B cell (primary cell): Measurements from ENCODE around the gene FBXL20. TPM values are rescaled to one million over a fixed set of nuclear protein-coding genes. Genes with fewer than 3 reads are reported as not detected.
"Not testable (repeated sequence)": the region's sequence is repeated elsewhere in the genome, so short reads cannot be mapped to it uniquely, and the experiment has no call there.

Source experiments
- ATAC-seq: fragments of 200-7000 bp; cut with Tn5 transposase; one replicate; pipeline ENCODE4 v1.10.0; 2021; ENCODE audit warnings: low read depth, mild to moderate bottlenecking, moderate number of reproducible peaks, moderate library complexity
- CTCF ChIA-PET: fragments of 350-600 bp; sonication (Branson Sonifier 250); formaldehyde crosslinking; loops from one replicate; lab custom pipeline; 2021; ENCODE audit warnings: antibody characterized with exemption, inconsistent platforms; lab: Charles Lee
- POLR2A ChIA-PET: fragments of 350-600 bp; sonication (Branson Sonifier 250); formaldehyde crosslinking; loops from one replicate; lab custom pipeline; 2021; ENCODE audit warnings: antibody characterized with exemption; lab: Charles Lee
- DNase-seq: peaks from one replicate; pipeline ENCODE4 v3.0.0; 2013
- H2AFZ ChIP-seq: 2 replicates; pipeline ENCODE4 v1.6.1; 2012; ENCODE audit warnings: mild to moderate bottlenecking, low read depth, low read length; ENCODE audit not compliant: insufficient read depth, poor library complexity, severe bottlenecking
- H3K27ac ChIP-seq, 2 donors: 1 replicate in 1 of 2; 2 replicates in 1 of 2; pipeline ENCODE4 v1.5.1; 2012 to 2013; ENCODE audit warnings: low read length in 2 of 2, mild to moderate bottlenecking in 2 of 2, moderate library complexity in 1 of 2
- H3K27me3 ChIP-seq, 4 experiments: fragments of 200-600 bp in 1 of 4; sonication (generic) in 1 of 4; replicated peaks in 1 of 4; 1 replicate in 2 of 4; 2 replicates in 2 of 4; pipeline versions ENCODE4 v1.6.1 to v1.7.0; 2013 to 2016; ENCODE audit warnings: low read length in 3 of 4, mild to moderate bottlenecking in 2 of 4, mixed read lengths in 1 of 4, moderate library complexity in 1 of 4; ENCODE audit not compliant: insufficient read depth in 4 of 4, control insufficient read depth in 3 of 4; ENCODE audit errors: control extremely low read depth in 1 of 4
- H3K36me3 ChIP-seq, 2 experiments: replicated peaks in 1 of 2; 1 replicate in 1 of 2; 2 replicates in 1 of 2; pipeline versions ENCODE4 v1.6.1 to v1.7.1; 2013; ENCODE audit warnings: low read length in 1 of 2; ENCODE audit not compliant: insufficient read depth in 2 of 2, control insufficient read depth in 1 of 2; ENCODE audit errors: control extremely low read depth in 1 of 2, extremely low read depth in 1 of 2
- H3K4me1 ChIP-seq, 2 donors: fragments of 200-600 bp in 1 of 2; sonication (generic) in 1 of 2; 1 replicate in 1 of 2; 2 replicates in 1 of 2; pipeline versions ENCODE4 v1.5.1 to v1.6.1; 2013 to 2017; ENCODE audit warnings: low read length in 2 of 2; ENCODE audit not compliant: control insufficient read depth in 2 of 2, insufficient read depth in 2 of 2
- H3K4me2 ChIP-seq: replicated peaks from 2 replicates; pipeline ENCODE3; 2012; ENCODE audit warnings: mild to moderate bottlenecking, low read depth, low read length; ENCODE audit not compliant: poor library complexity, severe bottlenecking
- H3K4me3 ChIP-seq, 5 experiments: fragments of 200-600 bp in 1 of 5; sonication (generic) in 1 of 5; 1 replicate in 3 of 5; 2 replicates in 2 of 5; pipeline versions ENCODE4 v1.5.1 to v1.7.0; 2011 to 2016; ENCODE audit warnings: low read length in 4 of 5, mild to moderate bottlenecking in 4 of 5, low read depth in 2 of 5, control low read depth in 1 of 5, moderate library complexity in 1 of 5; ENCODE audit not compliant: insufficient read depth in 1 of 5; ENCODE audit errors: control extremely low read depth in 1 of 5, extremely low read depth in 1 of 5
- H3K79me2 ChIP-seq: fragments of 200-600 bp; sonication (generic); one replicate; pipeline ENCODE4 v1.6.0; 2016; ENCODE audit warnings: low read length; ENCODE audit not compliant: control insufficient read depth, insufficient read depth
- H3K9ac ChIP-seq: fragments of 200-600 bp; sonication (generic); 2 replicates; pipeline ENCODE4 v1.6.1; 2017; ENCODE audit warnings: mild to moderate bottlenecking, low read length, moderate library complexity
- H3K9me3 ChIP-seq, 3 donors: one replicate each; pipeline versions ENCODE4 v1.6.1 to v1.7.1; 2013; ENCODE audit warnings: low read length in 2 of 3; ENCODE audit not compliant: control insufficient read depth in 2 of 3, insufficient read depth in 1 of 3; ENCODE audit errors: control extremely low read depth in 1 of 3
- H4K20me1 ChIP-seq: 2 replicates; pipeline ENCODE4 v1.6.0; 2012; ENCODE audit warnings: mild to moderate bottlenecking, low read length; ENCODE audit not compliant: insufficient read depth, control insufficient read depth, poor library complexity, severe bottlenecking
- H3K27ac Mint-ChIP-seq: one replicate; pipeline ENCODE4 v1.8.0; 2021; ENCODE audit warnings: mixed read lengths
- H3K27me3 Mint-ChIP-seq: one replicate; pipeline ENCODE4 v1.8.0; 2021; ENCODE audit warnings: mixed read lengths
- H3K4me1 Mint-ChIP-seq: one replicate; pipeline ENCODE4 v1.8.0; 2021; ENCODE audit warnings: mixed read lengths
- H3K4me3 Mint-ChIP-seq: one replicate; pipeline ENCODE4 v1.8.0; 2021; ENCODE audit warnings: mixed read lengths
- H3K9me3 Mint-ChIP-seq: one replicate; pipeline ENCODE4 v1.8.0; 2022; ENCODE audit warnings: mixed read lengths; ENCODE audit not compliant: insufficient read depth
- CTCF ChIP-seq: fragments of 200-600 bp; IDR thresholded peaks from one replicate; pipeline ENCODE4 v1.8.0; 2022; ENCODE audit warnings: antibody characterized with exemption, mild to moderate bottlenecking
- EZH2 ChIP-seq: IDR thresholded peaks from 2 replicates; pipeline ENCODE4 v1.6.1; 2012; ENCODE audit warnings: borderline replicate concordance, low read depth, mild to moderate bottlenecking, moderate library complexity, low read length; ENCODE audit not compliant: insufficient read depth, poor library complexity, severe bottlenecking
- WGBS: methylation state at CpG from one replicate; pipeline ENCODE4 v1.1.5; 2013; ENCODE audit warnings: missing lambda C conversion rate; ENCODE audit not compliant: insufficient coverage; 5-methylcytosine and 5-hydroxymethylcytosine counted together
- intact Hi-C: fragments of 100-400 bp; cut with micrococcal nuclease; formaldehyde crosslinking; loops from one replicate; pipeline ENCODE4 v1.10.0; 2022
- polyA plus RNA-seq: library from polyadenylated mRNA; depleted of rRNA; stranded (reverse); fragments of >200 nt; gene quantifications from 2 replicates; pipeline ENCODE4 v1.2.3, GENCODE V29; 2012
- total RNA-seq, 2 donors: library from RNA; stranded (reverse); fragments of 120-200 nt in 1 of 2; gene quantifications; 1 replicate in 1 of 2; 2 replicates in 1 of 2; pipeline versions ENCODE4 v1.2.3 to v1.2.4, GENCODE V29; 2013 to 2022

The FBXL20 gene
- total and polyA plus RNA-seq, 2 donors (not counting 1 experiment from before 2014, with no cell fraction given) = 6.1 to 36.2 TPM

DNA sequence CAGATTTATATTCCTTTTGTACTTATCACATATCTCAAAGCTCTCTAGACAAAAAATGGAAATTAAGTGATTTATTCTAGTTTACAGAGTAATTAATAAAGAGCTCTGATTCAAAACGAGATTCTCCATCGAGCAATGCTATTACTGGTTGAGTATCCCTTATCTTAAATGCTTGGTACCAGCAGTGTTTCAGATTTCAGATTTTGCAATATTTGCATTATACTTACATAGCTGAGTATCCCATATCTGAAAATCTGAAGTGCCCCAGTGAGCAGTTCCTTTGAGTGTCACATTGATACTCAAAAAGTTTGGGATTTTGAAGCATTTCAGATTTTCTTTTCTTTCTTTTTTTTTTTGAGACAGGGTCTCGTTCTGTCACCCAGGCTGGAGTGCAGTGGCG lies 118.3 kb downstream of the FBXL20 start:
- ChIA-PET CTCF (interaction anchor here (0.7 kb wide), 1 partner anchor 910 kb away, joined by 3 read pairs; no protein-coding TSS in a partner anchor), POLR2A (no interaction called here)
- peaks cover 1 to 6% of the 10 kb centered on the region in 2 experiments for H3K36me3 ChIP-seq
- no peaks in the 10 kb centered on the region for H3K4me1 ChIP-seq
- DNase-seq (no peak), ATAC-seq (no peak)
- no peaks in the 10 kb centered on the region for H3K27me3 ChIP-seq
- H3K79me2 ChIP-seq = no peaks in the 10 kb centered on the region
- no peak overlapping the region for H3K4me2 ChIP-seq
- TF ChIP-seq CTCF = no peak
- no peak for TF ChIP-seq EZH2
- no peak overlapping the region for H2AFZ ChIP-seq
- H3K27me3 Mint-ChIP-seq = no peaks in the 10 kb centered on the region
- H3K4me1 Mint-ChIP-seq = no peaks in the 10 kb centered on the region
- H3K4me3 Mint-ChIP-seq = no peak overlapping the region
- no peak overlapping the region for H3K27ac Mint-ChIP-seq
- no peaks in the 10 kb centered on the region for H3K9me3 Mint-ChIP-seq
- no peak overlapping the region for H3K9ac ChIP-seq
- 100% methylated on average over 2 of the region's 4 CpGs for WGBS
- no peak overlapping the region for H3K27ac ChIP-seq
- H4K20me1 ChIP-seq = no peaks in the 10 kb centered on the region
- intact Hi-C loops = no loop called here
- no peaks in the 10 kb centered on the region for H3K9me3 ChIP-seq
- H3K4me3 ChIP-seq = no peak overlapping the region

GRCh38 chr17:39281806-39282205 lies 119.6 kb downstream of the FBXL20 start:
- Histone ChIP-seq H3K9me3 (no peaks in the 10 kb centered on the region), H3K36me3 (peaks cover 1 to 6% of the 10 kb centered on the region in 2 experiments), H3K27me3 (no peaks in the 10 kb centered on the region), H3K4me3 (no peak overlapping the region), H3K9ac (no peak overlapping the region), H3K79me2 (no peaks in the 10 kb centered on the region), H4K20me1 (no peaks in the 10 kb centered on the region), H3K4me1 (peaks cover 6 to 9% of the 10 kb centered on the region in 2 donors), H3K4me2 (no peak overlapping the region), H3K27ac (no peak overlapping the region), H2AFZ (no peak overlapping the region)
- H3K4me3 Mint-ChIP-seq = no peak overlapping the region
- peaks cover 9% of the 10 kb centered on the region for H3K4me1 Mint-ChIP-seq
- H3K27me3 Mint-ChIP-seq = no peaks in the 10 kb centered on the region
- ChIA-PET POLR2A (no interaction called here), CTCF (interaction anchor here (0.9 to 1.9 kb wide), 3 partner anchors 9 to 299 kb away, joined by 3 to 10 read pairs (median 3); no protein-coding TSS in a partner anchor)
- no peak overlapping the region for H3K27ac Mint-ChIP-seq
- DNase-seq = no peak
- TF ChIP-seq CTCF (no peak), EZH2 (no peak)
- intact Hi-C loops = no loop called here
- WGBS = no CpG with 5 or more reads among the region's 1 CpG
- ATAC-seq = no peak
- H3K9me3 Mint-ChIP-seq = no peaks in the 10 kb centered on the region

DNA sequence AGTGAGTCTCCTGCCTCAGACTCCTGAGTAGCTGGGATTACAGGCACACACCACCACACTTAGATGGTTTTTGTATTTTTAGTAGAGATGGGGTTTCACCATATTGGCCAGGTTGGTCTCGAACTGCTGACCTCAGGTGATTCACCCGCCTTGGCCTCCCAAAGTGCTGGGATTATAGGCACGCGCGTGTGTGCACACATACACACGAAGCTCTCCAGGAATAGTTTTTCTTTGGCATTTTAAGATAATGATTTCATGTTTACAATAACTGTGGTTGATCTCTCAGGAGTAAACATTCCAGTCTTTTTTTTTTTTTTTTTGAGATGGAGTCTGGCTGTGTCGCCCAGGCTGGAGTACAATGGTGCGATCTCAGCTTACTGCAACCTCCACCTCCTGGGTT lies 123.2 kb downstream of the FBXL20 start:
- H3K27me3 Mint-ChIP-seq, H3K9ac ChIP-seq, ATAC-seq, DNase-seq, H4K20me1 ChIP-seq, H3K4me3 ChIP-seq, H3K4me2 ChIP-seq, H3K27ac ChIP-seq, POLR2A ChIA-PET, H3K4me3 Mint-ChIP-seq, H2AFZ ChIP-seq, CTCF ChIA-PET, H3K27ac Mint-ChIP-seq, H3K79me2 ChIP-seq, H3K9me3 ChIP-seq, H3K27me3 ChIP-seq, H3K9me3 Mint-ChIP-seq: not testable (repeated sequence)
- peaks cover 11% of the 10 kb centered on the region for H3K4me1 Mint-ChIP-seq
- Histone ChIP-seq H3K4me1 (peaks cover 9 to 12% of the 10 kb centered on the region in 2 donors), H3K36me3 (peaks cover 1 to 23% of the 10 kb centered on the region in 2 experiments)
- WGBS = no CpG with 5 or more reads among the region's 8 CpGs
- intact Hi-C loops = loop anchor here (10.0 kb wide), 1 partner anchor 127 kb away; the partner anchor contains the start of gene FBXL20
